ENCODE measurements around the gene DMBT1.

- TF ChIP-seq CTCF (conservative IDR thresholded peaks at IDR 0.05; ENCODE audit: low read depth, low read length) (no peak), EZH2phosphoT487 (IDR thresholded peaks at IDR 0.05; ENCODE audit: borderline replicate concordance, low read length) (no peak)
Observed at GRCh38 chr10:122591736-122592135, 31.2 kb downstream of the DMBT1 start.

All from PC-3 (cell line).